Prostate gland (tissue), 2 donors: ENCODE data around the gene TAF5L. TPM values are rescaled to one million over a fixed set of nuclear protein-coding genes. Genes with fewer than 3 reads are reported as not detected.

Experiments used
- DNase-seq: peaks from one replicate; pipeline ENCODE4 v3.0.0-alpha.2; 2019; ENCODE audit warnings: low spot score
- H3K27ac ChIP-seq, 2 donors: fragments of 200-600 bp; sonication (generic); 2 replicates each; pipeline ENCODE4 v1.5.1; 2017 to 2019
- H3K27me3 ChIP-seq: fragments of 200-600 bp; sonication (generic); replicated peaks from 2 replicates; pipeline ENCODE4 v1.5.1; 2019; ENCODE audit not compliant: insufficient read depth
- H3K36me3 ChIP-seq, 2 donors: fragments of 200-600 bp; sonication (generic); 1 replicate in 1 of 2; 2 replicates in 1 of 2; pipeline versions ENCODE4 v1.5.1 to v1.8.1; 2017 to 2019
- H3K4me1 ChIP-seq: fragments of 200-600 bp; sonication (generic); replicated peaks from 2 replicates; pipeline ENCODE4 v1.5.1; 2019
- H3K4me3 ChIP-seq, 2 donors: fragments of 200-600 bp; sonication (generic); 2 replicates each; pipeline ENCODE4 v1.5.1; 2017 to 2019
- H3K9me3 ChIP-seq: fragments of 200-600 bp; sonication (generic); 2 replicates; pipeline ENCODE4 v1.5.1; 2017
- POLR2A ChIP-seq: fragments of 450-650 bp; IDR thresholded peaks from one replicate; pipeline ENCODE4 v1.6.1; 2016; ENCODE audit warnings: antibody characterized with exemption, mild to moderate bottlenecking
- POLR2AphosphoS5 ChIP-seq: sonication (generic); formaldehyde crosslinking; IDR thresholded peaks from one replicate; pipeline ENCODE4 v1.6.1; 2017; ENCODE audit warnings: antibody characterized with exemption
- WGBS: methylation state at CpG from one replicate; pipeline ENCODE4 v1.1.5; 2018; 5-methylcytosine and 5-hydroxymethylcytosine counted together
- intact Hi-C: fragments of 100-400 bp; cut with DNase I; formaldehyde crosslinking; loops from one replicate; pipeline ENCODE4 v1.14.2; 2022
- total RNA-seq, 2 donors: library from RNA; depleted of rRNA; stranded (reverse); fragments of >200 nt; gene quantifications; one replicate each; pipeline ENCODE4 v1.1.0, GENCODE V29; 2016
- TF ChIP-seq, protein P1 (sequence below), 4 experiments: fragments of 200-600 bp in 2 of 4; fragments of 450-650 bp in 2 of 4; sonication (generic) in 2 of 4; IDR thresholded peaks; 1 replicate in 3 of 4; 2 replicates in 1 of 4; pipeline ENCODE4 v1.5.1; 2016 to 2019; ENCODE audit warnings: antibody characterized with exemption in 4 of 4, mild to moderate bottlenecking in 2 of 4, moderate library complexity in 2 of 4

Gene TAF5L
- total RNA-seq, 2 donors from 2014 or later = 14.0 to 17.2 TPM

GRCh38 chr1:229554886-229555621 is 70.9 kb downstream of the TAF5L start:
- no peak overlapping the region for H3K4me3 ChIP-seq
- 84% methylated on average over 10 of the region's 10 CpGs for WGBS
- no peak for DNase-seq
- intact Hi-C loops = loop anchor here (5.0 kb wide), 1 partner anchor 42 kb away; no protein-coding TSS in a partner anchor
- H3K4me1 ChIP-seq = no peaks in the 10 kb centered on the region
- H3K36me3 ChIP-seq = no peaks in the 10 kb centered on the region
- no peaks in the 10 kb centered on the region for H3K9me3 ChIP-seq
- H3K27ac ChIP-seq = no peak overlapping the region
- no peak for TF ChIP-seq POLR2AphosphoS5
- no peaks in the 10 kb centered on the region for H3K27me3 ChIP-seq

DNA sequence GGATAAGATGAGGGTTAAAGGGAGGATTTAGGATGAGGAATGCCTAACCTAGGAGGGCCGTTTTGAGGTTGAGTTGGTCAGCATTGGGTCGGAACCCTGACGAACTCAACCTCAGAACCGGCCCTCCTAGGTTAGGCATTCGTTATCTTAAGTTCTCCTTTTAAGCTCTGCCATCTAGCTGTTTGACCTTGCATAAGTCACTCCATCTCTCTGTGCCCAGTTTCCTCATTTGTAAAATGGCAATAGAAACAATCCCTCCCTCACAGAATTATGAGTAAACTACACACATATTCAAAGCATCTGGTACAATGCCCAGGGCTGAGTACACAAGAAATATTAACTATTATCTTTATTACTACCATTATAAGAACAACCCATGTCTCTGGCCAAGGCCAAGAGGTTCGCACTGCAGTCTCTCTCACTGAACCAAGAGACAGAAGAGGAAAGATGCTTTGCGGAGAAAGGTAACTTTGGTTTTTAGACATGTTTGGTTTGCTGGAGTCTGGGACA is 72.2 kb downstream of the TAF5L start:
- H3K27ac ChIP-seq = no peak overlapping the region
- WGBS = 82% methylated on average over 7 of the region's 7 CpGs
- intact Hi-C loops = no loop called here
- H3K36me3 ChIP-seq = no peaks in the 10 kb centered on the region
- no peak for DNase-seq
- H3K27me3 ChIP-seq = no peaks in the 10 kb centered on the region
- H3K4me1 ChIP-seq = peaks cover 4% of the 10 kb centered on the region
- TF ChIP-seq POLR2AphosphoS5 (peak; percentile 40), POLR2A (no peak)
- no peak overlapping the region for H3K4me3 ChIP-seq
- H3K9me3 ChIP-seq = no peaks in the 10 kb centered on the region

DNA sequence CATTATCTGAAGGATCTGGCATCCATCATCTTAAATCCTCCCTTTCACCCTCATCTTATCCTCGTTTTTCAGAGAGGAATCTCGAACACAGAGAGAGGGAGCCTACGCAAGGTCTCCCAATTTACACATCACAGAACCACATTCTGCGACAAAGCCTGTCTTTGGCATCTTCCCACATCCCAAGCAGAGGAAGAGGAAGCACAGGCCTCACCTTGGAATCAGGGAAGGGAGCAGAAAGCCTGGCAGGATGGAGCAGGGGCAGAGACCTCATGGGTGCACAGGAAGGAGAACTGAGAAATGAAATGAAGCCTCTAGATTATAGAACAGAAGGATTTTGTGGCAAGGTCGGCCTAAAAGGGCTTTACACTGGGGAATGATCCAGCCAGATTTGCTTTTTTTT is 73.2 kb downstream of the TAF5L start:
- Histone ChIP-seq H3K4me1 (peaks cover 4% of the 10 kb centered on the region), H3K4me3 (no peak overlapping the region), H3K27ac (no peak overlapping the region), H3K36me3 (no peaks in the 10 kb centered on the region), H3K9me3 (no peaks in the 10 kb centered on the region), H3K27me3 (no peaks in the 10 kb centered on the region)
- 73% methylated on average over 5 of the region's 5 CpGs for WGBS
- TF ChIP-seq POLR2AphosphoS5 (no peak), POLR2A (no peak)
- TF ChIP-seq, protein P1, sequence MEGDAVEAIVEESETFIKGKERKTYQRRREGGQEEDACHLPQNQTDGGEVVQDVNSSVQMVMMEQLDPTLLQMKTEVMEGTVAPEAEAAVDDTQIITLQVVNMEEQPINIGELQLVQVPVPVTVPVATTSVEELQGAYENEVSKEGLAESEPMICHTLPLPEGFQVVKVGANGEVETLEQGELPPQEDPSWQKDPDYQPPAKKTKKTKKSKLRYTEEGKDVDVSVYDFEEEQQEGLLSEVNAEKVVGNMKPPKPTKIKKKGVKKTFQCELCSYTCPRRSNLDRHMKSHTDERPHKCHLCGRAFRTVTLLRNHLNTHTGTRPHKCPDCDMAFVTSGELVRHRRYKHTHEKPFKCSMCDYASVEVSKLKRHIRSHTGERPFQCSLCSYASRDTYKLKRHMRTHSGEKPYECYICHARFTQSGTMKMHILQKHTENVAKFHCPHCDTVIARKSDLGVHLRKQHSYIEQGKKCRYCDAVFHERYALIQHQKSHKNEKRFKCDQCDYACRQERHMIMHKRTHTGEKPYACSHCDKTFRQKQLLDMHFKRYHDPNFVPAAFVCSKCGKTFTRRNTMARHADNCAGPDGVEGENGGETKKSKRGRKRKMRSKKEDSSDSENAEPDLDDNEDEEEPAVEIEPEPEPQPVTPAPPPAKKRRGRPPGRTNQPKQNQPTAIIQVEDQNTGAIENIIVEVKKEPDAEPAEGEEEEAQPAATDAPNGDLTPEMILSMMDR (IDR thresholded peaks at IDR 0.05) = no peak
- DNase-seq = no peak
- intact Hi-C loops = no loop called here

GRCh38 chr1:229550812-229551567 is 74.9 kb downstream of the TAF5L start:
- H3K27me3 ChIP-seq = no peaks in the 10 kb centered on the region
- H3K9me3 ChIP-seq = no peaks in the 10 kb centered on the region
- H3K4me3 ChIP-seq = no peak overlapping the region
- 36% methylated on average over 3 of the region's 3 CpGs for WGBS
- intact Hi-C loops = no loop called here
- H3K4me1 ChIP-seq = peaks cover 4% of the 10 kb centered on the region
- H3K36me3 ChIP-seq = no peaks in the 10 kb centered on the region
- no peak for DNase-seq
- no peak overlapping the region for H3K27ac ChIP-seq
- TF ChIP-seq, protein P1 (IDR thresholded peaks at IDR 0.05) = no peak
- TF ChIP-seq POLR2A (no peak), POLR2AphosphoS5 (no peak)

- Histone ChIP-seq H3K4me3 (no peak overlapping the region), H3K4me1 (peaks cover 4% of the 10 kb centered on the region), H3K27ac (no peak overlapping the region), H3K27me3 (no peaks in the 10 kb centered on the region), H3K9me3 (no peaks in the 10 kb centered on the region), H3K36me3 (no peaks in the 10 kb centered on the region)
- no peak for DNase-seq
- WGBS = 84% methylated on average over 7 of the region's 7 CpGs
- intact Hi-C loops = no loop called here
- TF ChIP-seq POLR2AphosphoS5 (no peak), POLR2A (no peak)
- TF ChIP-seq, protein P1 (IDR thresholded peaks at IDR 0.05) = no peak
Observed at GRCh38 chr1:229547542-229547941, 78.4 kb downstream of the TAF5L start.
